NCI-H69 (cell line): Measurements from ENCODE around the gene TUFT1.
A peak's percentile ranks its signal among the peaks of the same experiment; 100 is the strongest.
"Not testable (repeated sequence)": the region's sequence is repeated elsewhere in the genome, so short reads cannot be mapped to it uniquely, and the experiment has no call there.

Source experiments
- DNase-seq: peaks from one replicate; lab custom pipeline; 2025; lab: John Stamatoyannopoulos, UW

TUFT1 gene

GRCh38 chr1:151581451-151581850 lies 41.3 kb downstream of the TUFT1 start:
- DNase-seq, result no peak

- DNase-seq, result peak; percentile 81
Measured at GRCh38 chr1:151581921-151582320, 41.8 kb downstream of the TUFT1 start.

- no peak for DNase-seq
Measured at GRCh38 chr1:151583796-151584195, 43.7 kb downstream of the TUFT1 start.

- DNase-seq, result no peak
Measured at GRCh38 chr1:151584278-151584677, 44.2 kb downstream of the TUFT1 start.

- no peak for DNase-seq
Measured at GRCh38 chr1:151584780-151585179, 44.7 kb downstream of the TUFT1 start.

GRCh38 chr1:151585622-151586021 lies 45.5 kb downstream of the TUFT1 start:
- no peak for DNase-seq

- no peak for DNase-seq
Measured at GRCh38 chr1:151590961-151591360, 50.9 kb downstream of the TUFT1 start.

- DNase-seq, result peak; percentile 70
Measured at GRCh38 chr1:151593730-151594129, 53.6 kb downstream of the TUFT1 start.

- DNase-seq, result peak; percentile 92
Measured at GRCh38 chr1:151594143-151594625, 54.1 kb downstream of the TUFT1 start.

GRCh38 chr1:151596166-151596953 lies 56.3 kb downstream of the TUFT1 start:
- DNase-seq, result peak; percentile 89

- DNase-seq, result not testable (repeated sequence)
Measured at GRCh38 chr1:151602550-151602949, 62.4 kb downstream of the TUFT1 start.

GRCh38 chr1:151604291-151604690 lies 64.2 kb downstream of the TUFT1 start:
- DNase-seq, result no peak

GRCh38 chr1:151606384-151606783 lies 66.3 kb downstream of the TUFT1 start:
- DNase-seq, result peak; percentile 13

- DNase-seq, result no peak
Measured at GRCh38 chr1:151606857-151607256, 66.7 kb downstream of the TUFT1 start.

GRCh38 chr1:151610142-151610541 lies 70.0 kb downstream of the TUFT1 start:
- DNase-seq, result no peak

GRCh38 chr1:151611288-151611790 lies 71.2 kb downstream of the TUFT1 start:
- DNase-seq, result peak; percentile 37

GRCh38 chr1:151611832-151612500 lies 71.9 kb downstream of the TUFT1 start, which contains the start of gene SNX27:
Gene SNX27, plus strand, starts transcription at chr1:151612050. Its CDS starts 152 bp downstream, at chr1:151612202.
- DNase-seq, result peak; percentile 98

GRCh38 chr1:151612501-151613281 lies 72.6 kb downstream of the TUFT1 start:
- peak; percentile 62 for DNase-seq

GRCh38 chr1:151613282-151613780 lies 73.2 kb downstream of the TUFT1 start:
- peak; percentile 26 for DNase-seq

- DNase-seq, result peak; percentile 62
Measured at GRCh38 chr1:151615711-151616504, 75.8 kb downstream of the TUFT1 start.

GRCh38 chr1:151616505-151616849 lies 76.4 kb downstream of the TUFT1 start:
- no peak for DNase-seq
